Measurements from ENCODE around the gene CDH9. TPM values are rescaled to one million over a fixed set of nuclear protein-coding genes. Genes with fewer than 3 reads are reported as not detected.

The CDH9 gene
- total RNA-seq, 3 donors from 2014 or later: not detected

DNA sequence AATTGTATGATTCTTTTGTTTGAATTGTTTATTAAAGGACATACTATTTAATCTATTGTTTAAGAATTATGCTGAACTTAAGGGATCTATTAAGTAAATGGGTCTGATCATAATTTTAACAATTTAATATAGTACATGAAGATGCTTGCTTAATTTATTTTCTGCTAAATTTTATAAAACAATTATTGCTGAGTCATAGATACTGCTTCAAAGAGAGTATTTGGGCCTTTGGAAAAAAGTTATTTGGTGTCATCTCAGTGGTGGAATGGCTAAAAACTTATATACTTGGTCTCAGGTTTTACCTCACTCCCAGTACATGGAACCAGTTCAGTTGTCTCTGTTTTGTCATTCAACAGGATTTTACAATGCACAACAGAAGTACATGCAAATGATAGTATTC, 145.3 kb downstream of the CDH9 start:
- Histone ChIP-seq H3K9me3 (no peaks in the 10 kb centered on the region), H3K4me3 (no peak overlapping the region), H3K27me3 (no peaks in the 10 kb centered on the region), H3K36me3 (no peaks in the 10 kb centered on the region), H3K4me1 (no peaks in the 10 kb centered on the region), H3K27ac (no peak overlapping the region)
- DNase-seq (ENCODE audit: low spot score in 2 of 2): no peak
- intact Hi-C loops (cut with DNase I; ENCODE audit: low total_unique reads): no loop called here
- no peak for TF ChIP-seq POLR2A (IDR thresholded peaks at IDR 0.05)
- TF ChIP-seq, protein P1, sequence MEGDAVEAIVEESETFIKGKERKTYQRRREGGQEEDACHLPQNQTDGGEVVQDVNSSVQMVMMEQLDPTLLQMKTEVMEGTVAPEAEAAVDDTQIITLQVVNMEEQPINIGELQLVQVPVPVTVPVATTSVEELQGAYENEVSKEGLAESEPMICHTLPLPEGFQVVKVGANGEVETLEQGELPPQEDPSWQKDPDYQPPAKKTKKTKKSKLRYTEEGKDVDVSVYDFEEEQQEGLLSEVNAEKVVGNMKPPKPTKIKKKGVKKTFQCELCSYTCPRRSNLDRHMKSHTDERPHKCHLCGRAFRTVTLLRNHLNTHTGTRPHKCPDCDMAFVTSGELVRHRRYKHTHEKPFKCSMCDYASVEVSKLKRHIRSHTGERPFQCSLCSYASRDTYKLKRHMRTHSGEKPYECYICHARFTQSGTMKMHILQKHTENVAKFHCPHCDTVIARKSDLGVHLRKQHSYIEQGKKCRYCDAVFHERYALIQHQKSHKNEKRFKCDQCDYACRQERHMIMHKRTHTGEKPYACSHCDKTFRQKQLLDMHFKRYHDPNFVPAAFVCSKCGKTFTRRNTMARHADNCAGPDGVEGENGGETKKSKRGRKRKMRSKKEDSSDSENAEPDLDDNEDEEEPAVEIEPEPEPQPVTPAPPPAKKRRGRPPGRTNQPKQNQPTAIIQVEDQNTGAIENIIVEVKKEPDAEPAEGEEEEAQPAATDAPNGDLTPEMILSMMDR (IDR thresholded peaks at IDR 0.05): no peak
- no peak for TF ChIP-seq POLR2AphosphoS5 (IDR thresholded peaks at IDR 0.05)

GRCh38 chr5:26889815-26890214, 148.6 kb downstream of the CDH9 start:
- Histone ChIP-seq H3K9me3 (no peaks in the 10 kb centered on the region), H3K27ac (no peak overlapping the region), H3K27me3 (no peaks in the 10 kb centered on the region), H3K4me1 (no peaks in the 10 kb centered on the region), H3K4me3 (no peak overlapping the region), H3K36me3 (no peaks in the 10 kb centered on the region)
- no peak for DNase-seq (ENCODE audit: low spot score in 2 of 2)
- intact Hi-C loops (cut with DNase I; ENCODE audit: low total_unique reads): no loop called here
- TF ChIP-seq, protein P1 (IDR thresholded peaks at IDR 0.05): no peak
- no peak for TF ChIP-seq POLR2AphosphoS5 (IDR thresholded peaks at IDR 0.05)
- TF ChIP-seq POLR2A (IDR thresholded peaks at IDR 0.05): no peak

GRCh38 chr5:26884481-26884880, 153.9 kb downstream of the CDH9 start:
- no peaks in the 10 kb centered on the region for H3K27me3 ChIP-seq
- DNase-seq (ENCODE audit: low spot score in 2 of 2): no peak
- intact Hi-C loops (cut with DNase I; ENCODE audit: low total_unique reads): no loop called here
- no peak overlapping the region for H3K27ac ChIP-seq
- H3K9me3 ChIP-seq: no peaks in the 10 kb centered on the region
- TF ChIP-seq POLR2AphosphoS5 (IDR thresholded peaks at IDR 0.05) (no peak), POLR2A (IDR thresholded peaks at IDR 0.05) (no peak)
- TF ChIP-seq, protein P1 (IDR thresholded peaks at IDR 0.05): no peak
- no peaks in the 10 kb centered on the region for H3K4me1 ChIP-seq
- H3K36me3 ChIP-seq: no peaks in the 10 kb centered on the region
- no peak overlapping the region for H3K4me3 ChIP-seq

- intact Hi-C loops (cut with DNase I; ENCODE audit: low total_unique reads): no loop called here
- Histone ChIP-seq H3K4me1 (no peaks in the 10 kb centered on the region), H3K4me3 (no peak overlapping the region), H3K27me3 (no peaks in the 10 kb centered on the region), H3K27ac (no peak overlapping the region), H3K9me3 (no peaks in the 10 kb centered on the region), H3K36me3 (no peaks in the 10 kb centered on the region)
- DNase-seq (ENCODE audit: low spot score in 2 of 2): no peak
- TF ChIP-seq, protein P1 (IDR thresholded peaks at IDR 0.05): no peak
- no peak for TF ChIP-seq POLR2AphosphoS5 (IDR thresholded peaks at IDR 0.05)
- no peak for TF ChIP-seq POLR2A (IDR thresholded peaks at IDR 0.05)
Observed at GRCh38 chr5:26883375-26883774, 155.0 kb downstream of the CDH9 start.

DNA sequence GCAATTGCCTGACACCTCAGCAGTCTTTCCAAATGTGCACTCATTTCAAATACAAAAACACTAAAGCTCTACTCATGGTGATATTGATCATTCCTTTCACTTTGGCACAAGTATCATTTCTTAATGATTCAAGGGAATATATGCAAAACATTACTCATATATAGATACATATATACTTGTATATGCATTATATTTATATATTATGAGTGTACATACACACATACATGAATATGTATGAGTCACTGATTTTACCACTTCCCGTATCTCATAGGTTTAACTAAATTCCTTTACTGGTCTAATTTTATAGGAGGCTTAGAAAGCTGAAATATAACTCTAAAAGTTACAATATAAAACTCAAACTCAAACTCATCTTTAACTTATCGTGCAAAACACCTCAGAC, 156.5 kb downstream of the CDH9 start:
- no peak for DNase-seq (ENCODE audit: low spot score in 2 of 2)

More for the DNA sequence above, 156.5 kb downstream of the CDH9 start:
- Histone ChIP-seq H3K4me3 (no peak overlapping the region), H3K27me3 (no peaks in the 10 kb centered on the region), H3K27ac (no peak overlapping the region), H3K36me3 (no peaks in the 10 kb centered on the region), H3K9me3 (no peaks in the 10 kb centered on the region), H3K4me1 (no peaks in the 10 kb centered on the region)
- intact Hi-C loops (cut with DNase I; ENCODE audit: low total_unique reads): no loop called here
- TF ChIP-seq, protein P1 (IDR thresholded peaks at IDR 0.05): no peak
